GM12872 (cell line): ENCODE data around the gene CIT.

Experiments used
- CTCF ChIP-seq: IDR thresholded peaks from 3 replicates; pipeline ENCODE4 v1.5.1; 2011; ENCODE audit warnings: low read depth, mild to moderate bottlenecking, low read length, moderate library complexity; ENCODE audit not compliant: insufficient read depth

Gene CIT

GRCh38 chr12:119682639-119683252 lies 194.4 kb downstream of the CIT start:
- no peak for TF ChIP-seq CTCF

GRCh38 chr12:119681728-119682638 lies 195.1 kb downstream of the CIT start:
- no peak for TF ChIP-seq CTCF

DNA sequence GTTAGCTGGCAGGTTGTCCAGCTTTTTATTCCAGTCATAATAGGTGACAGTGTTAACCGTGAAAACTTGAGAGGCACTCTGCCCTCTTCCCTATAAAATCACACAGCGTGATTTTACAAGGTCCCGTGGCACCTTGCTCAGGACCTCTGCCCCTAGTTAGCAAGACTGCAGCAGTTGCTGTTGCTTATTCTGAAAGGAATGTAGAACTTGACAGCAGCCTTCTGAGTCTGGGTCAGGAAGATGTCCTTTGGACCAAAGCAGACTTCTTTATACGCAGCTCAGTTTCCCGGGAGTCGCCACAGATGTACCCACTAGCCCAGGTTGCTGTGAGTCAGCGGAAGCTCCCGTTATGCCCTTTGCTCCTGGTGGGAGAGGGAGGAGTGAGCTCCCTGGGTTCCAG lies 196.0 kb downstream of the CIT start:
- no peak for TF ChIP-seq CTCF

DNA sequence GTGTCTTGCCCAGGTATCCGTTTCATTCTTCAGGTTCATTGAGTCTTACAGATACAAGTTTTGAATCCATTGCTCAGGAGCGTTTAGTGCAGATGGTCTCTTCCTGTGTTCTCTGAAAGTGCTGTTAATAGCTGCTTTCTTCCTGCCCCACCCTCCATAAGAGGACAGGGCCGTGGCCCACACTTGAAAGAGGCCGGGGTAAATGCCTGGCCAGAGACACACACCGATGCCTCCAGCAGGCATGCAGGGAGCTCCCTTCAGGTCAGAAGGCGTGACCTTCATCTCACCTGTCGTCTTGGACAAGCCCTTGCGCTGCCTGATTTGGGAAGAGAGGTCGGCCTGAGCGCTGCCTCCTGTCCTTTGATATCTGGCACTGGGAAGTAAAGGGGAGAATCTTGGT lies 197.6 kb downstream of the CIT start:
- no peak for TF ChIP-seq CTCF

DNA sequence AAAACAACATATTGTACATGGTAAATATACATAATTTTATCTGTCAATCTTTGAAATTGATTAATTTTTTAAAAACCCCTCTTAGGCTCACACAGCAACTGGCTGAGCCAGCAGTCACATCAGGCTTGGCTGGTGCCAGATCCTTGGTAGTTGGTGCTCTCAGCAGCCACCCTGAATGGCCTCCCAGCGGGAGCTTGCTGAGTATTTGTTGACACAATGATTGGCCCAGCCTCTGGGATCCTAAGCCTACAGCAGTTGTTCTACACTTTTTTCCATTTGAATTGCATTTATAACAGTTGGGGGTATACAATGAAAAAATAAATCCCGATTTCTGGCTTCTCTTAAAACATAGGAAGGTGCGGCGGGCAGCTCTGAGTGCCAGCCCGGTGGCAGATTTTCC lies 198.0 kb downstream of the CIT start:
- no peak for TF ChIP-seq CTCF

GRCh38 chr12:119678459-119678858 lies 198.7 kb downstream of the CIT start:
- TF ChIP-seq CTCF: no peak

GRCh38 chr12:119676573-119676972 lies 200.5 kb downstream of the CIT start:
- no peak for TF ChIP-seq CTCF
